Measurements from ENCODE around the gene POU4F1.

- TF ChIP-seq REST (IDR thresholded peaks at IDR 0.05; ENCODE audit: unreplicated experiment) (no peak), EZH2 (IDR thresholded peaks at IDR 0.05; ENCODE audit: low read depth, unreplicated experiment) (no peak), EZH2phosphoT487 (IDR thresholded peaks at IDR 0.05; ENCODE audit: unreplicated experiment) (no peak), POLR2AphosphoS5 (IDR thresholded peaks at IDR 0.05; ENCODE audit: low read depth) (no peak), NANOG (IDR thresholded peaks at IDR 0.05; ENCODE audit: borderline replicate concordance) (no peak), CREB1 (CRISPR knock-in tag; IDR thresholded peaks at IDR 0.05; ENCODE audit: low read depth) (no peak), JUNB (IDR thresholded peaks at IDR 0.05; ENCODE audit: unreplicated experiment) (no peak), ZNF331 (CRISPR knock-in tag; IDR thresholded peaks at IDR 0.05; ENCODE audit: low read depth) (no peak)
- TF ChIP-seq, protein P1, sequence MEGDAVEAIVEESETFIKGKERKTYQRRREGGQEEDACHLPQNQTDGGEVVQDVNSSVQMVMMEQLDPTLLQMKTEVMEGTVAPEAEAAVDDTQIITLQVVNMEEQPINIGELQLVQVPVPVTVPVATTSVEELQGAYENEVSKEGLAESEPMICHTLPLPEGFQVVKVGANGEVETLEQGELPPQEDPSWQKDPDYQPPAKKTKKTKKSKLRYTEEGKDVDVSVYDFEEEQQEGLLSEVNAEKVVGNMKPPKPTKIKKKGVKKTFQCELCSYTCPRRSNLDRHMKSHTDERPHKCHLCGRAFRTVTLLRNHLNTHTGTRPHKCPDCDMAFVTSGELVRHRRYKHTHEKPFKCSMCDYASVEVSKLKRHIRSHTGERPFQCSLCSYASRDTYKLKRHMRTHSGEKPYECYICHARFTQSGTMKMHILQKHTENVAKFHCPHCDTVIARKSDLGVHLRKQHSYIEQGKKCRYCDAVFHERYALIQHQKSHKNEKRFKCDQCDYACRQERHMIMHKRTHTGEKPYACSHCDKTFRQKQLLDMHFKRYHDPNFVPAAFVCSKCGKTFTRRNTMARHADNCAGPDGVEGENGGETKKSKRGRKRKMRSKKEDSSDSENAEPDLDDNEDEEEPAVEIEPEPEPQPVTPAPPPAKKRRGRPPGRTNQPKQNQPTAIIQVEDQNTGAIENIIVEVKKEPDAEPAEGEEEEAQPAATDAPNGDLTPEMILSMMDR (conservative IDR thresholded peaks at IDR 0.05; ENCODE audit: low read depth in 2 of 2), result no peak
Measured at GRCh38 chr13:78592584-78592983, 10.8 kb downstream of the POU4F1 start.
